ENCODE data around the gene CDH23.

Gene CDH23

GRCh38 chr10:71478813-71479365, 82.2 kb downstream of the CDH23 start:
- in situ Hi-C loops (cut with MboI; ENCODE audit: low sequenced_read_pairs), result no loop called here

GRCh38 chr10:71479831-71480230, 83.1 kb downstream of the CDH23 start:
- in situ Hi-C loops (cut with MboI; ENCODE audit: low sequenced_read_pairs), result no loop called here

- in situ Hi-C loops (cut with MboI; ENCODE audit: low sequenced_read_pairs), result no loop called here
These were observed 83.9 kb downstream of the CDH23 start for GRCh38 chr10:71480662-71481061.

- in situ Hi-C loops (cut with MboI; ENCODE audit: low sequenced_read_pairs), result no loop called here
These were observed 85.2 kb downstream of the CDH23 start for GRCh38 chr10:71481746-71482410.

GRCh38 chr10:71482620-71483019, 85.9 kb downstream of the CDH23 start:
- in situ Hi-C loops (cut with MboI; ENCODE audit: low sequenced_read_pairs), result no loop called here

- in situ Hi-C loops (cut with MboI; ENCODE audit: low sequenced_read_pairs), result no loop called here
These were observed 86.4 kb downstream of the CDH23 start for GRCh38 chr10:71483135-71483534.

GRCh38 chr10:71483885-71484751, 87.4 kb downstream of the CDH23 start:
- in situ Hi-C loops (cut with MboI; ENCODE audit: low sequenced_read_pairs), result no loop called here

- in situ Hi-C loops (cut with MboI; ENCODE audit: low sequenced_read_pairs), result no loop called here
These were observed 89.9 kb downstream of the CDH23 start for GRCh38 chr10:71486484-71487114.

GRCh38 chr10:71487726-71488125, 91.0 kb downstream of the CDH23 start:
- in situ Hi-C loops (cut with MboI; ENCODE audit: low sequenced_read_pairs), result no loop called here

- in situ Hi-C loops (cut with MboI; ENCODE audit: low sequenced_read_pairs), result no loop called here
These were observed 92.4 kb downstream of the CDH23 start for GRCh38 chr10:71489077-71489476.

- in situ Hi-C loops (cut with MboI; ENCODE audit: low sequenced_read_pairs), result no loop called here
These were observed 96.2 kb downstream of the CDH23 start for GRCh38 chr10:71492872-71493271.

- in situ Hi-C loops (cut with MboI; ENCODE audit: low sequenced_read_pairs), result no loop called here
These were observed 97.0 kb downstream of the CDH23 start for GRCh38 chr10:71493741-71494140.

GRCh38 chr10:71494476-71494875, 97.8 kb downstream of the CDH23 start:
- in situ Hi-C loops (cut with MboI; ENCODE audit: low sequenced_read_pairs), result no loop called here

GRCh38 chr10:71494980-71495381, 98.3 kb downstream of the CDH23 start:
- in situ Hi-C loops (cut with MboI; ENCODE audit: low sequenced_read_pairs), result no loop called here

GRCh38 chr10:71496927-71497762, 100.4 kb downstream of the CDH23 start:
- in situ Hi-C loops (cut with MboI; ENCODE audit: low sequenced_read_pairs), result no loop called here

GRCh38 chr10:71497763-71498326, 101.1 kb downstream of the CDH23 start:
- in situ Hi-C loops (cut with MboI; ENCODE audit: low sequenced_read_pairs), result no loop called here

- in situ Hi-C loops (cut with MboI; ENCODE audit: low sequenced_read_pairs), result no loop called here
These were observed 104.7 kb downstream of the CDH23 start for GRCh38 chr10:71501402-71501801.

GRCh38 chr10:71502190-71502589, 105.5 kb downstream of the CDH23 start:
- in situ Hi-C loops (cut with MboI; ENCODE audit: low sequenced_read_pairs), result no loop called here

GRCh38 chr10:71502851-71503250, 106.1 kb downstream of the CDH23 start:
- in situ Hi-C loops (cut with MboI; ENCODE audit: low sequenced_read_pairs), result no loop called here

- in situ Hi-C loops (cut with MboI; ENCODE audit: low sequenced_read_pairs), result no loop called here
These were observed 107.4 kb downstream of the CDH23 start for GRCh38 chr10:71504168-71504567.
